A549 (cell line): ENCODE results near the gene FCSK.

ENCODE experiments used
- CEBPB ChIP-seq, 2 experiments: fragments of >200 bp in 1 of 2; sonication (Bioruptor Twin) in 1 of 2; formaldehyde crosslinking in 1 of 2; IDR thresholded peaks; 2 replicates each; pipeline ENCODE4 v1.6.1; 2012 to 2016
- CTCF ChIP-seq: fragments of >200 bp; sonication (Bioruptor Twin); formaldehyde crosslinking; IDR thresholded peaks from 3 replicates; pipeline ENCODE4 v1.5.1; 2016
- HDAC2 ChIP-seq: fragments of 200-600 bp; sonication (generic); IDR thresholded peaks from 2 replicates; pipeline ENCODE4 v1.6.1; 2016
- JUN ChIP-seq, 2 experiments: fragments of >200 bp; sonication (Bioruptor Twin); formaldehyde crosslinking; IDR thresholded peaks; 2 replicates in 1 of 2; 3 replicates in 1 of 2; pipeline ENCODE4 v1.6.1; 2016 to 2017
- MAX ChIP-seq: IDR thresholded peaks from 2 replicates; pipeline ENCODE4 v1.6.1; 2012
- MYC ChIP-seq: IDR thresholded peaks from 2 replicates; pipeline ENCODE4 v1.6.1; 2012; ENCODE audit warnings: mild to moderate bottlenecking, inconsistent platforms, low read length, improper control_type of control experiment, borderline replicate concordance
- PHF8 ChIP-seq: fragments of 200-600 bp; sonication (generic); IDR thresholded peaks from 2 replicates; pipeline ENCODE4 v1.6.1; 2016; ENCODE audit warnings: low read depth, mild to moderate bottlenecking, antibody characterized with exemption, moderate library complexity, borderline replicate concordance
- POLR2A ChIP-seq: IDR thresholded peaks from 2 replicates; pipeline ENCODE4 v1.6.1; 2012; ENCODE audit warnings: mild to moderate bottlenecking, low read length
- RAD21 ChIP-seq, 2 experiments: fragments of >200 bp in 1 of 2; sonication (Bioruptor Twin) in 1 of 2; formaldehyde crosslinking in 1 of 2; IDR thresholded peaks in 1 of 2; conservative IDR thresholded peaks in 1 of 2; 2 replicates in 1 of 2; 3 replicates in 1 of 2; pipeline ENCODE4 v1.6.1; 2012 to 2018; ENCODE audit warnings: inconsistent platforms in 1 of 2
- REST ChIP-seq: fragments of 200-600 bp; sonication (generic); IDR thresholded peaks from 2 replicates; pipeline ENCODE4 v1.6.1; 2016; ENCODE audit warnings: antibody characterized with exemption, mild to moderate bottlenecking, moderate library complexity
- SREBF2 ChIP-seq: fragments of 450-650 bp; IDR thresholded peaks from 2 replicates; pipeline ENCODE4 v1.6.1; 2014; ENCODE audit warnings: mild to moderate bottlenecking, moderate library complexity

- TF ChIP-seq CTCF (no peak), PHF8 (no peak), MYC (no peak), SREBF2 (no peak), POLR2A (no peak), JUN (IDR thresholded peaks at IDR 0.05) (no peak), HDAC2 (no peak), RAD21 (conservative IDR thresholded peaks at IDR 0.05 in 1 of 2, IDR thresholded peaks at IDR 0.05 in 1 of 2) (no peak), REST (no peak), MAX (no peak), CEBPB (IDR thresholded peaks at IDR 0.05) (no peak)
Measured at GRCh38 chr16:70480127-70481105, 26.0 kb downstream of the FCSK start.
